PC-3 (cell line): ENCODE measurements around the gene PRSS12.

Source experiments
- EZH2 ChIP-seq: fragments of 300-600 bp; sonication (generic); IDR thresholded peaks from one replicate; pipeline ENCODE4 v1.6.1; 2017; ENCODE audit warnings: antibody characterized with exemption, mild to moderate bottlenecking, low read length; ENCODE audit not compliant: unreplicated experiment
- EZH2phosphoT487 ChIP-seq: fragments of 300-600 bp; sonication (generic); IDR thresholded peaks from 2 replicates; pipeline ENCODE4 v1.6.1; 2018; ENCODE audit warnings: mild to moderate bottlenecking, antibody characterized with exemption, low read length, borderline replicate concordance
- TF ChIP-seq, protein P1 (sequence below): fragments of 300-600 bp; sonication (generic); conservative IDR thresholded peaks from 2 replicates; pipeline ENCODE4 v1.5.1; 2017; ENCODE audit warnings: antibody characterized with exemption, low read depth, mild to moderate bottlenecking, low read length

DNA sequence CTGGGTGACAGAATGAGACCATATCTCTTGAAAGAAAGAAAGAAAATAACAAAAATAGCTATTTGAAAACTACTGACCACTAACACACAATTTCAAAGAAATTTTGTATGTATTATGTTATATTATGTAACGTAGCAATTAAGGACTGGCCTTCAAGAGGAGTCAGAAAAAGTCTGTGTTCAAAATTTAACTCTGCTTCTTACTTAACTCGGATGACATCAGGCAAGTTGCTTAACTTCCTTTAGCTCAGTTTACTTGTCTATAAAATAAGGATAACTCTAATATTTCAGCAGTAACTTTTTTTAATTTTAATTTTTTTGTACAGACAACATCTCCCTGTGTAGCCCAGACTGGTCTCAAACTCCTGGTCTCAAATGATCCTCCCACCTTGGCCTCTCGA, 14.6 kb upstream of the PRSS12 start:
- TF ChIP-seq, protein P1, sequence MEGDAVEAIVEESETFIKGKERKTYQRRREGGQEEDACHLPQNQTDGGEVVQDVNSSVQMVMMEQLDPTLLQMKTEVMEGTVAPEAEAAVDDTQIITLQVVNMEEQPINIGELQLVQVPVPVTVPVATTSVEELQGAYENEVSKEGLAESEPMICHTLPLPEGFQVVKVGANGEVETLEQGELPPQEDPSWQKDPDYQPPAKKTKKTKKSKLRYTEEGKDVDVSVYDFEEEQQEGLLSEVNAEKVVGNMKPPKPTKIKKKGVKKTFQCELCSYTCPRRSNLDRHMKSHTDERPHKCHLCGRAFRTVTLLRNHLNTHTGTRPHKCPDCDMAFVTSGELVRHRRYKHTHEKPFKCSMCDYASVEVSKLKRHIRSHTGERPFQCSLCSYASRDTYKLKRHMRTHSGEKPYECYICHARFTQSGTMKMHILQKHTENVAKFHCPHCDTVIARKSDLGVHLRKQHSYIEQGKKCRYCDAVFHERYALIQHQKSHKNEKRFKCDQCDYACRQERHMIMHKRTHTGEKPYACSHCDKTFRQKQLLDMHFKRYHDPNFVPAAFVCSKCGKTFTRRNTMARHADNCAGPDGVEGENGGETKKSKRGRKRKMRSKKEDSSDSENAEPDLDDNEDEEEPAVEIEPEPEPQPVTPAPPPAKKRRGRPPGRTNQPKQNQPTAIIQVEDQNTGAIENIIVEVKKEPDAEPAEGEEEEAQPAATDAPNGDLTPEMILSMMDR = no peak
- TF ChIP-seq EZH2 (no peak), EZH2phosphoT487 (no peak)
